ENCODE measurements around the gene C5orf52. TPM values are rescaled to one million over a fixed set of nuclear protein-coding genes. Genes with fewer than 3 reads are reported as not detected.

The C5orf52 gene
- total and polyA plus RNA-seq, 2 experiments from 2014 or later: not detected

GRCh38 chr5:157709346-157709745 is 38.0 kb downstream of the C5orf52 start:
- no peak overlapping the region for H3K27ac Mint-ChIP-seq
- no peak overlapping the region for H3K4me3 Mint-ChIP-seq
- H3K9me3 Mint-ChIP-seq: no peaks in the 10 kb centered on the region
- peaks cover 2% of the 10 kb centered on the region for H3K27me3 Mint-ChIP-seq (ENCODE audit: insufficient read depth, low read depth, poor library complexity)
- Histone ChIP-seq H3F3A (replicated peaks; ENCODE audit: low read depth) (no peaks in the 10 kb centered on the region), H2AFZ (no peak overlapping the region), H3K4me3 (no peak overlapping the region), H3K27me3 (ENCODE audit: insufficient read depth) (no peaks in the 10 kb centered on the region), H3K27ac (ENCODE audit: low read depth) (no peak overlapping the region), H3K4me1 (ENCODE audit: insufficient read depth) (no peaks in the 10 kb centered on the region), H4K20me1 (replicated peaks; ENCODE audit: insufficient read depth) (no peaks in the 10 kb centered on the region), H3K9me2 (ENCODE audit: insufficient read depth) (no peaks in the 10 kb centered on the region), H3K4me2 (no peak overlapping the region), H3K36me3 (ENCODE audit: insufficient read depth) (no peaks in the 10 kb centered on the region), H3K79me2 (replicated peaks; ENCODE audit: insufficient read depth) (no peaks in the 10 kb centered on the region)
- ATAC-seq (no peak), DNase-seq (ENCODE audit: low spot score) (no peak)
- no peaks in the 10 kb centered on the region for H3K36me3 Mint-ChIP-seq (ENCODE audit: low read depth)
- H3K4me1 Mint-ChIP-seq: no peaks in the 10 kb centered on the region
- no peak for TF ChIP-seq ZNF331 (CRISPR knock-in tag; IDR thresholded peaks at IDR 0.05; ENCODE audit: low read depth)
- no peak for TF ChIP-seq CREB1 (CRISPR knock-in tag; IDR thresholded peaks at IDR 0.05; ENCODE audit: low read depth)
- TF ChIP-seq EZH2 (IDR thresholded peaks at IDR 0.05; ENCODE audit: low read depth, unreplicated experiment): no peak
- no peak for TF ChIP-seq JUNB (IDR thresholded peaks at IDR 0.05; ENCODE audit: unreplicated experiment)
- no peak for TF ChIP-seq ZNF114 (CRISPR knock-in tag; IDR thresholded peaks at IDR 0.05)
- TF ChIP-seq EZH2phosphoT487 (IDR thresholded peaks at IDR 0.05; ENCODE audit: unreplicated experiment): no peak
- TF ChIP-seq, protein P1, sequence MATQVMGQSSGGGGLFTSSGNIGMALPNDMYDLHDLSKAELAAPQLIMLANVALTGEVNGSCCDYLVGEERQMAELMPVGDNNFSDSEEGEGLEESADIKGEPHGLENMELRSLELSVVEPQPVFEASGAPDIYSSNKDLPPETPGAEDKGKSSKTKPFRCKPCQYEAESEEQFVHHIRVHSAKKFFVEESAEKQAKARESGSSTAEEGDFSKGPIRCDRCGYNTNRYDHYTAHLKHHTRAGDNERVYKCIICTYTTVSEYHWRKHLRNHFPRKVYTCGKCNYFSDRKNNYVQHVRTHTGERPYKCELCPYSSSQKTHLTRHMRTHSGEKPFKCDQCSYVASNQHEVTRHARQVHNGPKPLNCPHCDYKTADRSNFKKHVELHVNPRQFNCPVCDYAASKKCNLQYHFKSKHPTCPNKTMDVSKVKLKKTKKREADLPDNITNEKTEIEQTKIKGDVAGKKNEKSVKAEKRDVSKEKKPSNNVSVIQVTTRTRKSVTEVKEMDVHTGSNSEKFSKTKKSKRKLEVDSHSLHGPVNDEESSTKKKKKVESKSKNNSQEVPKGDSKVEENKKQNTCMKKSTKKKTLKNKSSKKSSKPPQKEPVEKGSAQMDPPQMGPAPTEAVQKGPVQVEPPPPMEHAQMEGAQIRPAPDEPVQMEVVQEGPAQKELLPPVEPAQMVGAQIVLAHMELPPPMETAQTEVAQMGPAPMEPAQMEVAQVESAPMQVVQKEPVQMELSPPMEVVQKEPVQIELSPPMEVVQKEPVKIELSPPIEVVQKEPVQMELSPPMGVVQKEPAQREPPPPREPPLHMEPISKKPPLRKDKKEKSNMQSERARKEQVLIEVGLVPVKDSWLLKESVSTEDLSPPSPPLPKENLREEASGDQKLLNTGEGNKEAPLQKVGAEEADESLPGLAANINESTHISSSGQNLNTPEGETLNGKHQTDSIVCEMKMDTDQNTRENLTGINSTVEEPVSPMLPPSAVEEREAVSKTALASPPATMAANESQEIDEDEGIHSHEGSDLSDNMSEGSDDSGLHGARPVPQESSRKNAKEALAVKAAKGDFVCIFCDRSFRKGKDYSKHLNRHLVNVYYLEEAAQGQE (IDR thresholded peaks at IDR 0.05; ENCODE audit: unreplicated experiment): no peak
- no peak for TF ChIP-seq ZNF462 (CRISPR knock-in tag; IDR thresholded peaks at IDR 0.05)
- TF ChIP-seq NANOG (IDR thresholded peaks at IDR 0.05; ENCODE audit: borderline replicate concordance): no peak
- TF ChIP-seq POLR2AphosphoS5 (IDR thresholded peaks at IDR 0.05; ENCODE audit: low read depth): no peak
- TF ChIP-seq STAT1 (IDR thresholded peaks at IDR 0.05; ENCODE audit: unreplicated experiment): no peak
- TF ChIP-seq, protein P2, sequence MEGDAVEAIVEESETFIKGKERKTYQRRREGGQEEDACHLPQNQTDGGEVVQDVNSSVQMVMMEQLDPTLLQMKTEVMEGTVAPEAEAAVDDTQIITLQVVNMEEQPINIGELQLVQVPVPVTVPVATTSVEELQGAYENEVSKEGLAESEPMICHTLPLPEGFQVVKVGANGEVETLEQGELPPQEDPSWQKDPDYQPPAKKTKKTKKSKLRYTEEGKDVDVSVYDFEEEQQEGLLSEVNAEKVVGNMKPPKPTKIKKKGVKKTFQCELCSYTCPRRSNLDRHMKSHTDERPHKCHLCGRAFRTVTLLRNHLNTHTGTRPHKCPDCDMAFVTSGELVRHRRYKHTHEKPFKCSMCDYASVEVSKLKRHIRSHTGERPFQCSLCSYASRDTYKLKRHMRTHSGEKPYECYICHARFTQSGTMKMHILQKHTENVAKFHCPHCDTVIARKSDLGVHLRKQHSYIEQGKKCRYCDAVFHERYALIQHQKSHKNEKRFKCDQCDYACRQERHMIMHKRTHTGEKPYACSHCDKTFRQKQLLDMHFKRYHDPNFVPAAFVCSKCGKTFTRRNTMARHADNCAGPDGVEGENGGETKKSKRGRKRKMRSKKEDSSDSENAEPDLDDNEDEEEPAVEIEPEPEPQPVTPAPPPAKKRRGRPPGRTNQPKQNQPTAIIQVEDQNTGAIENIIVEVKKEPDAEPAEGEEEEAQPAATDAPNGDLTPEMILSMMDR (conservative IDR thresholded peaks at IDR 0.05; ENCODE audit: low read depth in 2 of 2): no peak
- TF ChIP-seq, protein P3, sequence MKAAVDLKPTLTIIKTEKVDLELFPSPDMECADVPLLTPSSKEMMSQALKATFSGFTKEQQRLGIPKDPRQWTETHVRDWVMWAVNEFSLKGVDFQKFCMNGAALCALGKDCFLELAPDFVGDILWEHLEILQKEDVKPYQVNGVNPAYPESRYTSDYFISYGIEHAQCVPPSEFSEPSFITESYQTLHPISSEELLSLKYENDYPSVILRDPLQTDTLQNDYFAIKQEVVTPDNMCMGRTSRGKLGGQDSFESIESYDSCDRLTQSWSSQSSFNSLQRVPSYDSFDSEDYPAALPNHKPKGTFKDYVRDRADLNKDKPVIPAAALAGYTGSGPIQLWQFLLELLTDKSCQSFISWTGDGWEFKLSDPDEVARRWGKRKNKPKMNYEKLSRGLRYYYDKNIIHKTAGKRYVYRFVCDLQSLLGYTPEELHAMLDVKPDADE (IDR thresholded peaks at IDR 0.05): no peak

All from GM23338 (cell line).